ENCODE data around the gene CENPN.

- TF ChIP-seq CTCF (conservative IDR thresholded peaks at IDR 0.05; ENCODE audit: low read depth, low read length), result no peak
- TF ChIP-seq EZH2 (IDR thresholded peaks at IDR 0.05; ENCODE audit: low read length, unreplicated experiment), result no peak
These were observed 62.0 kb downstream of the CENPN start for GRCh38 chr16:81069063-81069462.
